HG03378 (cell line): Measurements from ENCODE around the gene RND3.

ENCODE experiments used
- ATAC-seq: cut with Tn5 transposase; IDR thresholded peaks from one replicate; pipeline ENCODE4 v1.9.1; 2021; ENCODE audit warnings: mild to moderate bottlenecking, moderate library complexity; ENCODE audit not compliant: unreplicated experiment

The RND3 gene

GRCh38 chr2:150445398-150445797, 42.1 kb downstream of the RND3 start:
- ATAC-seq = no peak

DNA sequence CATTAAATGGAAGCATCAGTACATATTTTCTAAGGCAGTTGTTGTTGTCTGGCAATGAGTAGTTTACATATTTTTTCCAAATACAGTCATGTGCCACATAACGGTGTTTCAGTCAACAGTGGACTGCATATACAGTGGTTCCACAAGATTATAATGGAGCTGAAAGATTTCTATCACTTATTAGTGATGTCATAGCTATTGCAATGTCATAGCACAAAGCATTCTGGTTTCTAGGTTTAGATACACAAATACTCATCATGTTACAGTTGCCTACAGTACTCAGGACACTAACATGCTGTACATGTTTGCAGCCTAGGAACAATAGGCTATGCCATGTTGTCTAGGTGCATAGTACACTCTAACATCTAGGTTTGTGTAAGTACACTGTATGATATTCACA, 45.0 kb downstream of the RND3 start:
- no peak for ATAC-seq

GRCh38 chr2:150441784-150442183, 45.7 kb downstream of the RND3 start:
- ATAC-seq = no peak

DNA sequence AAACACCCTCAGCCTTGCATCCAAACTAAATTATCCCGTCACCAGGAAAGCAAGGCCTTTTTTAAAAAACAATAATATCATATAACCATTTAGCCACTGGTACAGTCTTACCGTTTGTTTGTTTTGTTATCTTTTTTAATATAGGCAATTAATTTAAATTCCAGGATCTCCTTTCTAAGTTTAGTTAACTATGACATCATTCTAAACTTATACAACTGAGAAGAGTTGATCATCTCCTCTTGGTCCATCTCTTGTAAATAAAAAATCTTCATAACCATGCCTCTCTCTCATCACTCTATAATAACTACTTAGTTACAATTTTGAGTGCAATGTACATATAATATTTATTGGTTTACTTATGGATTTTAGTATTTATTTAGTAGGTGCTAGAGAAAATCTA, 46.2 kb downstream of the RND3 start:
- no peak for ATAC-seq

DNA sequence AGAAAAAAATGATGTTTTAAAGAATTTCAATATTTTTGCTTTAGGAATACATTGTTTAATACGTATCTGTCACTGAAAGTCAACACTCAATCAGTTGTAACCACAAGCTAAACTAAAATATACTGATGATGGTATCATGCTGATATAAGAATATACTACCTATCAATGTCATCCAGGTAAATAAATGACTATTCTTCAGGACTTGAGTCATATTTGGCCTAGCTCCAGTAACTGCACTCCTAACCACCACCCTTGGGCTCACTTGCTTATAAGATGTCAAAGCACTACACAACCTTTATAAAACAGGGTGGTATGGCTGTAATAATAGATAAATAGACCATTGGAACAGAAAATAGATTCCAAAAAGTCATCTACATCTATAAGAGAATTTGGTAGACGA, 48.8 kb downstream of the RND3 start:
- ATAC-seq = no peak

- no peak for ATAC-seq
Measured at GRCh38 chr2:150438041-150438440, 49.4 kb downstream of the RND3 start.

DNA sequence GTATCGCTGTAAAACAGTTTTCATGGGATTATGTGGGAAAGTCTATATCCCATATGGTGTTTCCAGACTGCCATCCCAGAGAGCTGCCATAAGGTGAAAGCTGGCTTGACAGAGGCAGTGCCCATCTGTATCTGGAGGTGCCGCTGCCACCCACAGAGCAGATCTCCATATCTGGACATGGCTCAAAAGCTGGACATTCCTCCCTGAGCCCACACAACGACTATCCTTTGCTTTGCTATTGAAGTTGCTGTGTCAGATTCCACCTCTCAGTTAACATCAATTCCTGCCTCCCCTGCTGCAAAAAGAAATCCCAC, 55.2 kb downstream of the RND3 start:
- no peak for ATAC-seq

- no peak for ATAC-seq
Measured at GRCh38 chr2:150431561-150432311, 55.7 kb downstream of the RND3 start.

DNA sequence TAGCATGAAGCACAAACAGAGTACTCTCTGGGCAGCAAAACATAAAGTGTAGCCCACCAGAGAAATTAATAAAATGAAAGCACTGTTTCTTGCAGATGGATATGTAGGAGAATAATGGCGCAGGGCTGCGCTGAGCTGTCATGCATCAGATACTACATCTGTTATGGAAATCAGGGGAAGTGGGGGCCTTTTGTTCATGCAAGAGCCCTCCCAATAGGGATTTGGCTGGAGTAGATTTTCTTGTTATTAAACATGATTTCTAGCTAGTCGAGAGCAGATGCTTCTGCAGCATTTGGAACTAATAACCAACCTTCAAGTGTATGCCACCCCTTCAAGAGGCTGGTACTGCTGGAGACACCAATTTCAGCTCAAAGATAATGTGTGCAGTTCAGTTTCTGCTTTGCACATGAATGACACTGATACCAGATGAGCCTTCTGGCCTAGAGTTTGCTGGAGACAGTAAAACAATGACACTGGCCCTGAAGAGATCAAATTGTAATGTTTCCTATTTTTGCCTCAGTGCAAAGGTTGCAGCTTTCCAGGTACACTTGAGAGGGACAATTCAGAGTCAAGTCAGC, 58.0 kb downstream of the RND3 start:
- ATAC-seq = no peak

DNA sequence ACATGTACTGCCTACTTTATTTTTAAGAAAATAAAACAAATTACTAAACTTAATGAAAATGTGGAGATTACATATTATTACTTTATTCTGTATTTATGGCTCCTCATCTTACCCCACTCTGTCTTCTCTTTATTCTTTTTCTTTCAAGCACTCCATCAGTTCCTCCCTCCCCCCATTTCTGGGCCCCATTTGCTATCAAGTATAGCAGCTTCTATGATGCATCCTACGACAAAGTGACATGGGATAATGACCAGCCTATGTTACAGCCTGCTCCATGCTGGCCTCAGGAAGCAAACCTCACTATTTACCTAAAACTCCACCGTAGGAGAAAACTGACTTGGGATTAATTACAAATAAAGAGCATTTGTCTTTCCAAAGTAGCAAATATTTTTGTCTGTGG, 58.8 kb downstream of the RND3 start:
- no peak for ATAC-seq

DNA sequence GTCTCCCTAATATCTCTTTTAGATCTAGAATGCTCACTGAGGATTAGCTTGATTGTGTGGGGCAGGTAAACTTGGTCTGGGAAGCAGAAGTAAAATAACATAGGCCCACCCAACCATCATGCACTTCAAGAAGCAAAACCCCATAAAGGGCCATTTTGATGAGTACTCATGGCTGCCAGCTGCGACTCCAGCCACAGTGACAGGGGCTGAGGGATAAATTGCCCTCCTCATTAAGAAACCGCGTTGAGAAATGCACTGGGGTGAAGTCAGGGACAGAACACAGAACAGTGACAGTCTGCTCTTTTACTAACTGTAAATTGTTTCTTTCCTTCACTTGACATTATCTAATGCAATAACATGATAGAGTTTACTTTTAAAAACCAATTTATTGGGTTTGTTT, 60.2 kb downstream of the RND3 start:
- no peak for ATAC-seq

- ATAC-seq = no peak
Measured at GRCh38 chr2:150426724-150427123, 60.7 kb downstream of the RND3 start.

GRCh38 chr2:150426315-150426714, 61.2 kb downstream of the RND3 start:
- ATAC-seq = no peak

GRCh38 chr2:150425121-150425955, 62.1 kb downstream of the RND3 start:
- ATAC-seq = no peak

DNA sequence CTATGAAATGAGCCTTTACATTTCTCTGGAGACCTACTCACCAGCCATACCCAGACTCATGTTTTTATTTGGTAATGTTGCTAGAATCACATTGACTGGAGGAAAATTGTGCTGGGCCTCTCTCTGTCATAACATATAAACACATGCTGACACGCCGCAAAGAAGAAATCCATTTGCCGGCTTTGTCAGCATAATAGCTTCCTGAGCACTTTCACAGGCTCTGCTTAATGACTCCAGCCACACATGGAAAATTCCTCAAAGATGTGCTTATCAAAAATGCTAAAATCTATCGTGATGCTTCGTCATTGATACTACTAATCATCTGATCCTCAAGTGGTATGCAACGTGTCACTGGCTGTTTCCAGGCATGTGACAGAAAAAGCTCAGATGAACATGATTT, 63.1 kb downstream of the RND3 start:
- ATAC-seq = no peak

- ATAC-seq = no peak
Measured at GRCh38 chr2:150421126-150421651, 66.3 kb downstream of the RND3 start.

DNA sequence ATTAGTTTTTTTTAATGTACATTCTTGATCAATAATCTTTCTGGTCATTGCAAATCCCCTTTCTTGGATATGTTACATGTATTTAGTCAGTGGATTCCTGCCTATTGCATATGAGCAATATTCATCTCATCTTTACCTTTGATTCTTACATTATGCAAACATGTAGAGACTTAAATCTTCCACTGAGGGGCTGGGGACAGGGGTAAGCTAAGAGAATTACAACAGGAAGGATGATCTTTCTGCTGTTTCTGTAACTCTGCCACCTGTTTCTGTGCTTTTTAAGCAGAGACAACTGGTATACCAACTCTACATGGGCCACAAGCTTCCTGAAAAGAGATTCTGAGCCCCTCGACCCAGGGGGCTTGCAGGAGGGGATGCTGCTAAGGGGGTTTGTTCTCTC, 68.6 kb downstream of the RND3 start:
- ATAC-seq = no peak
